CD4-positive, alpha-beta T cell treated with Interleukin-21 for 1 hour (primary cell): Measurements from ENCODE around the gene CDON.

Experiments used
- DNase-seq: peaks from one replicate; pipeline ENCODE4 v3.0.0-alpha.2; 2020

Gene CDON

DNA sequence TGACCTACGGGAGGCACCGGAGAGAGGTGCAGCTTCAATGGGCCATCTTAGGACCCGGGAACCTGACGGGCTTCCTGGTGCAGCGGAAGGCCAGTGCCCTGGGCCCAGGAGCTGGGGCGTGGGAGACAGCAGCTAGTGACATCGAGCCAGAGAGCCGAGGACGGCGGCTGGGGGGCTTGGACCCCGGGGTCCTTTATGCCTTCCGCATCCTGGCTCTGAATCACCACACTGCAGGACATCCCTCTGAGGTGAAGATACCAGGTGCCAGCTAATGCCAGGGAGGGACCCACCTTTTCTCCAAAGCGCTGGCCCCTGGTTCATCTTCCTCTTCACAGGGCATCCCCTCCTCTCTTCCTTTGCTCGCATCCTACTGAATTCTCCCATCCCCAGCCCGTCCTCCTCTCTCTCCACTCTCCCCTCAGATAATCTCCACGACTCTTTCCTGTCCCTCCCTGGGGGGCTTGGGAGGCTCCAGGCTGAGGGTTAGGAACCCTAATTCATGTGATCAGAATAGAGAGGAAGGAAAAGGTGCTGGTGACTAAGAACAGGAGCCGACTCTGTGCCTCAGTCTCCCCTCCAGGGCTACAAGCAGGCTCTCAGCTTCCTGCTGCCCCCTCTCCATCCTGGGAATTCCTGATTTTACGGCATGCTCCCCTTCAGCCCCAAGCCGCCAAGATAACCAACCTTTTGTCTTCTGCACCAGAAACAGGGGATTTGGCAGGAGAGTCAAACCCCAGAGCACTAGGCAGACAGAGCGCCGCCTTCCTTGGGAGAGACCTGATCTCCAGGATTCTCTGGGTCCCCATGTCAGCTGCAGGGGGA, 108.3 kb downstream of the CDON start:
- DNase-seq = no peak

DNA sequence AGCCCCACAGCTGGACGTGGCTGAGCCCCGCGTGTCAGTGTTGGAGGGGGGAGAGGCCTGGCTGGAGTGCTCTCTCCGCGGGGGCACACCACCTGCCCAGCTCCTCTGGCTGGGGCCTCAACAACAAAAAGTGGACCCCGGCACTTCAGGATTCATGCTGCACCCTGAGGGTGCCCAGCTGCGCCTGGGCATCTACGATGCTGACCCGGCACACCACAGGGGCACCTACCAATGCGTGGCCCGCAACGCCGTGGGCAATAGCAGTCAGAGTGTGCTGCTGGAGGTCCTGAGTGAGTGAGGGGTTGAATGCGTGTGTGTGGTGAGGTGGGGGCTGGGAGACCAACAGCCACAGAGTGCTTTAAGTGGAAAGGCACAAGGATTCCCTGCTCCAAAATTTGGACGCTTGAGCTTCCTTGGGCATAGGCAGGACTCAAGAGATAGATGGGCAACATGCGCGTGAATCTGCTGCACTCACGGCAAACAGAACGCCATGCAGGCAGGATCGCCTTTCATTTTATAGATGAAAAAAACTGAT, 109.2 kb downstream of the CDON start:
- no peak for DNase-seq

DNA sequence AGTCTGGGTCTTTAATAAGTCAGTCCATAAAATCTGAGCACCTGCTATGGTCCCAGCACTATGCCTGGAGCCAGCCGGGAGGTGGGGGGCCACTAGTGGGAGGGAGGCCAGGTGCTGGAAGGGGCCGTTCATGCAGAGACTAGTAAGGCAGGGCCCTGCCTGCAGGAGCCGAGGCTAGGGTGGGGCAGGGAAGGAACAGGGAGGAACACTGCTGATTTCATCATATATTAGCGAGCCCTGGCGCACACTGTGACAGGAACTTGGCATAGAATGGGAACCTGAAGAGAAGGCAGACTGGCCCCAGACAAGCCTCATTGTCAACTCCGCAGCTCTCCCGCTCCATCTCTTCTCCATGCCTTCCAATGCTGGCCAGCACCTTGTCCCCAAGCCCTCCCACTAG, 109.7 kb downstream of the CDON start:
- no peak for DNase-seq

DNA sequence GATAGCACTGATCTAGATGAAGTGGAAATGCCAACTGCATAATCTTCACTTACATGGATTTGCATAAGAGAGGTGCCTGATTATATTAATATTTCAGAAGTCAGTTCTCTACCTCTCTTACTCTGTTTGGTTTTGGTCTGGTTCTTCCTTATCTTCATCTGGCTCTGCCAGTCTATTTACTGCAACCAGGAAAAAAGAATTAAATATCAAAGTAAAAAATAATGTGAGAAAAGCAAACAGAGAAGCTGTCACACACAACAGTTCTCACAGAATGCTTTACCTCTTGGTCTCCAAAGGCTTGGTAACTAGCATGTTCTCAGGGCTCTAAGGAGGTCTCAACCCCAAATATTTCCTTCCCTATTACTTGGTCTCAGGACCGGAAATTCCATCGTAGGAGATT, 110.1 kb downstream of the CDON start:
- no peak for DNase-seq

DNA sequence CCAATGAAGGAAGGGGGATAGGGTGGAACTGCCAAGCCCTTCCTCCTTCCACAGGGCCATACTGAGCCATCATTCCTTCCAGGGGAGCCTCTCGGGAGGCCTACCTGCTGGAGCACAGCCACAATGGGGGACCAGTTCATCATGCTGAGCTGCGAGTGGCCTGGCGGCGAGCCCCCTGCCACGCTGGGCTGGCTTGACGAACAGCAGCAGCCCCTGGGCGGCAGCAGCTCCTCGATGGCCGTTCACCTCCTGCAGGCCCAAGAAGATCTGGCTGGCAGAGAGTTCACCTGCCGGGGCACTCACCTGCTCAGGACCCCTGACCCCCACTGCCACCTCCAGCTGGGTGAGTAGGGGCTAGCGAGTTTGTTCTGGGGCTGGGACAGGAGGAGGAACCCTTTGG, 110.9 kb downstream of the CDON start:
- DNase-seq = no peak

DNA sequence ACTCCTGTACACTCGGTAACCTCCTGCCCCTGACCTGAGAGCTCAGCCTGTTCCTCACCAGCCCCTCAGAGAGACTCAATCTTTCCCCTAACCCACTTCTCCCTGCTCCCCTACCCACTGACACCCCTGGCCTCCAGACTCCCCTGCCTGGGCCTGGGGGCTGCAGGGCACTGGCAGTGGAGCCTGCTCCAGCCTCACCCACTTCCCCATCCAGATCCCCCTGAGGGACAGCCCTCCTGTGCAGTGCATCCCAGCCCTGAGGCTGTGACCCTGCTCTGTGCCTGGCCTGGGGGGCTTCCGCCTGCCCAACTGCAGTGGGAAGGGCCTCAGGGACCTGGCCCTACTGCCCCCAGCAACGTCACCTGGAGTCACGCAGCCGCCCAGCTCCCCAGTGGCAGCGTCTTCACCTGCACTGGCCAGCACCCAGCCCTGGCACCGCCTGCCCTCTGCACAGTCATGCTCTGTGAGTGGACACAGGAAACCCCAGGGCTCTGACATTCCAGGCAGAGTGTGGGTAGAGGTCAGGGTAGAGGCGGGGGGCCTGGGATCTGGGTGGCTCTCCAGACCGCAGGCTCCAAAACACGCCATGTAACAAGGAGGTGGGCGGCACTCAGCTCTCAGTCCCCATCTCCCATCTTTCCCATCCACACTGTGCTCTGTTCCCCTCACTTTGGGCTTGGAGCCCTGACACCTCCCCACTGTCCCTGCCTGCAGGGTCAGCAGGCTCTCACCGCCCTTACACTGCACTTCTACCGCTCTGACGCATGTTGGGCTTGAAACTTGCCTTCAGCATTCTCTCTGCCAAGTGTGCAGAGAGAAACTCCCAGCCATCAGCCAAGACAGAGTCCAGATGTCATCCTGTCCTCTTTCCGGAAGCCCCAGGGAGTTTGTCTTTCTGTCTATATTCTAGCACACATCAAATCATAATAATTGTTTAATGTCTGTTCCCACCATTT, 111.7 kb downstream of the CDON start:
- DNase-seq = no peak

DNA sequence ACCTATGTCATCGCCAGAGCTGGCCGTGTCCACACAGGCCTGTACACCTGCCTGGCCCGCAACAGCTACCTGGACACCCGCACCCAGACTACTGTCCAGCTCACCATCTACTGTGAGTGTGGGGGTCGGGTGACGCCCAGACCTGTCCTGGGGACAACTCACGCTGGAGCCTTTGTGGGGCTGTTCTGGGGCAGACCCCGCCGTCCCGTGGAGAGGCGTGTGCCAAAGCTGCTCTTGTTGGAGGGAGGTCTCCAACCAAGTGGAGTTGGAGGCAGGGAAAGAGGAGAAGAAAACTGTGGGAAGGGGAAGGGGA, 112.5 kb downstream of the CDON start:
- no peak for DNase-seq

DNA sequence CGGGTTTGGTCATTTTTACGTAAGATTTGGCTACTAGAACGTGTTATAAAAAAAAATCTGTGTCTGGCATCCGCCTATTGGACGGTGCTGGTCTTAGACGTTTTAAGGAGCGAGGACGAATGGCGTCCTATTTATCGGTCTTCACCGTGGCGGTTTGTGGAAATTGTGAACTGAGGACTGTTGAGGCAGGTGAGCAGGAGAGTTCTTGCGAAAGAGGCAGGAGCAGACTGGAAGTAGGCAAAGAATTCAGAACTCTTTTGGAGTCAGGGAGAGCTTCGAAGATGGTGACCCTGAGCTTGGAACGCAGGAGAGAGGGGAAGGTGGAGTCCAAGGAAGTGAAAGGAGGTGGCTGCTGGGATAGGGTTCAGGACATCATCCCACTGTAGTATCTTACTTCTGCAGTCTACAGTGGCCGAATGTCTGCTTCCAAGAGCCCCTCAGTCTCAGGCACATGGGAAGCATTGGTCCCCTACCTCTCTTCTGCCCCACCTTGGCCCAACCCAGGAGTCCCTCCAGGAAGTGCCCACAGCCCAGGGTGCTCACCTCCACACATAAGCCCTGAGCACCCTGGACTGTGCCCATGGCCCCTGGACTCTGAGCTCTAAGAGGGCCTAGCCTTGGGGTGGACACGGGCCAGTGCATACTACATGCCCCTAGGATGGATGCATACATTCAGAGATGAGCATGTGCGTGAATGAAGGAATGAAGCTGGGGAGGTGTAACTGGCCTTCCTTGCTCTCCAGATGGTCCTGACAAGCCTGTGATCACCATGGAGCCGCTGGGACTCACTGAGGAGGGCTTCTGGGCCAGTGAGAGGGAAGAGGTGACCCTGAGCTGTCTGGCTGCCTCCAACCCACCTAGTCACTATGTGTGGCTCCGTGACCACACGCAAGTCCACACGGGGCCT, 113.1 kb downstream of the CDON start:
- no peak for DNase-seq

DNA sequence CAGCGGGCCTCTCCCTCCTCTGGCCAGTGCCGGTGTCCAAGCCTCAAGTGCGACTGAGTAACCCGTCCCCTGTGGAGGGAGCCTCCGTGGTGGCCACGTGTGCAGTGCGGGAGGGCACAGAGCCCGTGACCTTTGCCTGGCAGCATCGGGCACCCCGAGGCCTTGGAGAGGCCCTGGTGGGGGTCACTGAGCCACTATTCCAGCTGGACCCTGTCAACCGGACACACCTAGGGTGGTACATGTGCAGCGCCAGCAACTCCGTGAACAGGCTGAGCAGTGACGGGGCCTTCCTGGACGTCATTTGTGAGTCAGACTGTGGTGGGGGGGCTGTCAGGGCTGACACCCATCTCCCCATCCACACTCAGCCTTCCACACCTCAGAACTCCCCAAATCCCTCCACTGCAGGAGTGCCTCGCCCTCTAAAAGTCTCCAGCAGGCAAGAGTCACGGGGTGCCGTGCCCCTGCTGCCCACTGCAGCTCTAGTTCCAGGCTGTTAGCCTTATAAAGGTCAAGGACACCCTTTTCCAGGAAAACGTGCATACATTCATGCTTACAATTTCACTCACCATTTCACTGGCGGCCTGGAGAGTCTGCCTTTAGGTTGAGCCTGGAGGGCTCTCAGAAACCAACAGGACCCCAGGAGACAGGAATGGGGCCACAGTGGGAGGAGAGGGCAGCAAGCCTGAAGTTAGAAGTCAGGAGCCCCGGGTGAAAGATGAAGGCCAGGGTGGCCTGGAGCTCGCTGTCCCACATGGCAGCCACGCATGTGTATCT, 114.2 kb downstream of the CDON start:
- no peak for DNase-seq

DNA sequence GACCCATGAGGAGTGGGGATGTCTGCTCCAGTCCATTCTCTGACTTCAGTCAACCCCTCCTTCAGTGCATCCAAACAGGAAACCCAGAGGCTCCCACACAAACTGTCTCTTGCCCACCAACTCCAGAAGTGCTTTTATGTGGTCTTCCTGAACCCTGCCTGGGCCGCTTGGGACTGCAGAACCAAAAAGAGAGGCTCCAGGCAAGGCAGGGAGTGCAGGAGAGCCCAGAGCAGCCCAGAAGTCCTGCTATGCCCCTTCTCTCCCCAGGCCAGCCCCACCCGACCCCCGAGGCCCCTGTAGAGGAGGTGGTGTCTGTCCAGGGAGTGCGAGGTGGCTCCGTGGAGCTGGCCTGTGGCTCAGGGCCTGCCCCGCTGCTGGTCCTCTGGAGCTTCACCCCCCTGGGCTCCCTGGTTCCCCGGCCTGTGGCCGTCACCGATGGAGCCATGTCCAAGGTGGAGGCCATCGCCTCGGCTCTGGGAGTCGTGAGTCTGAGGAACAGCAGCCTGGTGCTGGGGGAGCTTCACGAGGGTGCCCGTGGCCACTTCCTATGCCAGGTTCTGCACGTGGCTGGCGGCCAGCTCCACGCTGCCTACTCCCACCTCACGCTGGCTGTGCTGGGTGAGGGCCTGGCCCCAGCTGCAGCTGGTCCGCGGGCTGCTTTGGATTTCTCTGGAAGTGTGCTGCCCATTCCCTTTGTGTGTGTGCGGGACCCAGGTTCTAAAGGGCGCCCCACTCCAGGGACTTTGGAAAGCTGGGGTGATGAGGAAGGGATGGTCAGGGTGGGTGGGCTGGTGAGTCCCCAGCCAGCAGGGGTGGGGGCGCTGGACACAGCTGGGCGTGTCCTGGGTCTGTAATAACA, 115.0 kb downstream of the CDON start:
- no peak for DNase-seq

DNA sequence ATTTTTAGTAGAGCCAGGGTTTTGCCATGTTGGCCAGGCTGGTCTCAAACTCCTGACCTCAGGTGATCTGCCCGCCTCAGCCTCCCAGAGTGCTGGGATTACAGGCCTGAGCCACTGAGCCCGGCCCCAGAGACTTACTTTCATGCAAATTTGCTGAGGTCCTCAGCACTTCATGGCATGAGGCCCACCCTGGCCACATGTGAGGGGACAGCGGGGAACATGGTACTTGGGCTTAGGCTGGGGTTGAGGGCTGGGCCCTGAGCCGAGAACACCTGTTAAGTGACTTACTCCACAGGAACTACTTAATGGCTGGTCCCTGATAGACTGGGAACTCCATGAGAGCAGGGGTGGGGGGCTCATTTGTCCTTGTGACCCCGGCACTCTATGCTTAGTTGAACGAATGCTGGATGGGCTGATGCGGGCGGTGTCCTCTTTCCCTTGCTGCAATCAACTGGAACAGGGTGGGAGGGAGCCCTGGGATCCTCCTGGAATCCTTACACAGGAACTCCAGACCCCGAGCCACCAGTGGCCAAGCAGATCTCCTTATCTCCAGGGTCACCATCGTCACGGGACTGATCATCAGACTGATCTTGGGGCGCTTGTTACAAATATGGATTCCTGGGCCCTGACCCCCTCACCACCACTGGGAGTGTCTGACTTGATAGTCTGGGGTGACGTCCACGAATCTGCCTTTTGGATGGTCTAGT, 115.8 kb downstream of the CDON start:
- no peak for DNase-seq

DNA sequence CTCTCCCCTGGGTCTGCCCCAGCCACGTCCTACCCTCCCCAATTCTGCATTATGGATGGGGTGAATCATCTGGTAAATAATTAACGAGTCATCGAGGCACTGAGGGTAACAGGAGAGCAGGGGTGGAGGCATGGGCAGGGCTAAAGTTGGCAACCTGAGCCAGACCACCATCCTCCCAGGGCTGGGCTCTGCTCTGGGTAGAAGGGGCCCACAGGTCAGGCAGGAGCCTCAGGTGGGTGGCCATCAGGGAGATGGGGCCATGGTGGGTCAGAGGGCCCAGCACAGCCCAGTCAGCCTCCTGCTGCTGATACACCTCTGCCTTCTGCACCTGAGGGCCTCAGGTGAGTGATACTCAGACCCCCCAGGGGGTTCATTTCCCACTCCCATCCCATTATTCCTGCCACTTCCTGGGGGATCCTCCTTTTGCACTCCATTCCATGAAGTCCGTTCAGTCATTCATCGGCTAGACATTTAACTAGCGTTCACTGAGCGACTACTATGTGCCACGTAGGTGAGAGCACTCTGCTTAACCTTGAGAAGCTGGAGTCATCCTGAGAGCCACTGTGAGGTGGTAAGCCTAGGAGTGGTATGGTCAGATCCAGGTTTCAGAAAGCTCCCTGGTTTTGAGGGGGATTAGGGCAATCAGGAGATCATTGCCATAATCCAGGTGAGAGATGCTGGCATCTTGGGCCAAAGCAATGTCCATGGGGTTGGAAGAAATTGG, 116.7 kb downstream of the CDON start, which contains the start of gene VSIG10L2:
Gene VSIG10L2, plus strand, starts transcription at position 248 of the 724 bp plus-strand sequence. Its CDS starts 12 bp downstream, at position 260.
- DNase-seq = no peak

DNA sequence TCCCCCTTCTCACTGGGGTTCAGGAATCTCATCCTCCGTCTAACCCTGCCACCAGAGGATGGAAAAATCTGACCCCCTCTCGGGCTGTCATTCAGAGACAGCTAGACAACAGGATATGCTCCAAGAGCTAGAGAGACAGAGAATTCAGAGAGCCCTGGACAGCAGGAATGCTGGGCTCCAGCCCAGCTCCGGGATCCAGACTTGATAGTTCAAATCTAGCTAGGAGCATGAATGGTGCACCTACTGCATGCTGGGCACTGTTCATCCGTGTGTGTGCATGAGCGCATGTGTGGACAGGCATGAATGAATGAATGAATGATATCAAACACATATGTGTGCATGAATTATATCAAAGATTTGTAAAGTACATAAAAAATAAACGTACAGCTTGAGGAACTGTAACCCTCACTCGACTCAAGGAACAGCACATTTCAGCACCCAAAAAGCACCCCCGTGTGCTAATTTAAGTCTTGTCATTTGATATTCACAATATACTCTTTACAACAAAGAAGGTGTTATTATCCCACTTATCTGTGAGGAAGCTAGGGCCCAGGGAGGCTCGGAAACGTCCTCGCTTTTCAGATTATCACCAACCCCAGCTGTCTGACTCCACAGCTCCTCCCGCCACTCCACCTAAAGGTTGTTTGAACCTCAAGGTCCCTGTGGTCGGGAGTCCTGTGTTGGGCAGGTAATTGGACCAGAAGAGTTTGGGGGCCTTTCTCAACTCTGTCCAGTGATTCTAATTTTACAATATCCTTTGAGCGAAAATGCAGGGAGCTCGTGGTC, 117.5 kb downstream of the CDON start:
- DNase-seq = no peak

DNA sequence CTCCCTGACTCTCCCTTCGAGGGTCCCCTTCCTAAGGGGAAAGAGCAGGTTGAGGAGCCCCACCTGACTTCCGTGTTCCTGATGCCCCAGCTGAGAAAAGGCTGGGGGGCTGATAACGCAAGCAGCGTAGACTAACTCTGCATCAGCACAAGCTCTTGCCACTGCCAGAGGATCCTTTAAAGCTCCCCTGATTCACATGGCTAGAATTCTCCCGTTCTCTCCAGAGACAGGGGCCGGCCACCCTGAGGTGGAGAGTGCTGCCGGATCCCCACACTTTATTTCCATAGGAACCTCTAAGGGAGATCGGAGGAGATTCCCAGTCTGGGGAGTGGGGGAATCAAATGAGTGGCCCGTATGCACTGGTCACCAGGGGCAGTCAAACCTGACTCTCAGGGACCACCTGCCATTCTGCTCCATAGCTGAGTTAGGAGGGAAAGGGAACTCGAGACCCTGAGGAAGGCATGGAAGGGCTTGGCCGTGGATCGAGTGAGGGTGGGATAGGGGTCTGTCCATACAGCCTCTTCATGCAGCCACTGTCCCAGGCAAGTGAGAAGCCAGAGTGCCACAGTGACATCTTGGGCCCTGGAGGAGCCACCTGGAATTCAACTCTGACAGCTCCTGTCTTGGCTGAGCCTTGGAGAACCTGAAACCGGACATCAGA, 118.2 kb downstream of the CDON start:
- DNase-seq = no peak

DNA sequence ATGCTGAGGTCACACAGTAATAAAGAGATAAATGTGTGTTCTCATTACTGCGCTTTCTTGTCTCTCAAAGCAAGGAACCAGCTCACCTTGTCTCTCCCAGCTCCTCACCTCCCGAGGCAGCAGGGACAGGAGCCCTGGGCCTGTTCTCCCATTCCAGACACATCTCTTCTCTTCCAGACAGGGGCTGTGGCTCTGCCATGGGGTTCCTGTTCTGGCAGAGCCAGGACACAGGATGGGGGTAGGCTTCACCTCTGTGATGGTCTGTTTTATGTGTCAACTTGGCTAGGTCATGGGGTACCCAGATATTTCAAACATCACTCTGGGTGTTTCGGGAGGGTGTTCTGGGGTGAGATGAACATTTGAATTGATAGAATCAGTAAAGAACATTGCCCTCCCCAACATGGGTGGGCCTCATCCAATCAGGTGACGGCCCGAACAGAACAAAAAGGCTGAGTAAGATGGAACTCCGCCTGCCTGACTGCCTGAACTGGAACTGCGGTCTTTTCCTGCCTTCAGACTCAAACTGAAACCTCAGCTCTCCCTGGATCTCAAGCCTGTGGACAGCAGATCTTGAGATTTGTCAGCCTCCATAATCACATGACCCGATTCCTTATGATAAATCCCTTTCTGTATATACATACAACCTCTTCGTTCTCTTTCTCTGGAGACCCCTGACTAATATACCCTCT, 118.9 kb downstream of the CDON start:
- no peak for DNase-seq

DNA sequence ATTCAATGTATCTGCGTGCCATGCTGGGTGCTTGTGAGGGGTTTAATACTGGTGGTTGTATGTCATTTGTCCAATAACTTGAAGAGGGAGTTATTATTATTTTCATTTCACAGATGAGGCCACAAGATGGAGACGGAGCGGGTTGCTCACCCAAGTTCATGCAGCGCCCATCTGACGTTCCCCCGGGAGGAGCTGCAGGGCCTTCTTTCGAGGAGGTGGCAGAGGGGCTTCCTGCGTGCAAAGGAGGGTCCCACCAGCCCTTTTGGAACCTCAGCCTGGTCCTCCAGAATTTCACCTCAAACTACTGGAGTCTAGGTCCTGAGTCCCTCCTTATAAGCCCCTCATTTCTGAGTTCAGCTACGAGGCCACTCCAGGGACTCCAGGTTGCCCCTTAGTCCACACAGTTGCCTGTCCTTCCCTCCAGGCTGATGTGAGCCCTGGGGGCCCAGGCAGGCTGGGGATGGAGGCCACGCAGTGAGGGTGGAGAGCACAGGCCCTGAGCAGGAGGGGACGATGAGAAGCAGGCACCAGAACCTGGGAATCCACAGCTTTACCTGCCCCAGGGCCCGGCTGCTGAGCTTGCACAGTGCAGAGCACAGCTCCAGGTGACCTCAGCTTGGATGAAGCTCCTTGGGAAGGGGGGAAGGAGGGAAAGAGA, 119.8 kb downstream of the CDON start:
- DNase-seq = no peak
